Measurements from ENCODE around the gene SND1.

SND1 gene

GRCh38 chr7:127751490-127752448 lies 99.8 kb downstream of the SND1 start:
- peaks cover 73% of the 10 kb centered on the region for H3K36me3 Mint-ChIP-seq (ENCODE audit: low read depth)
- H3K4me3 Mint-ChIP-seq, result no peak overlapping the region
- DNase-seq, result no peak
- H3K4me1 Mint-ChIP-seq (ENCODE audit: low read depth), result peaks cover 75% of the 10 kb centered on the region
- peak overlapping the region; percentile 2 for H3K27ac Mint-ChIP-seq
- no peaks in the 10 kb centered on the region for H3K9me3 Mint-ChIP-seq
- no peaks in the 10 kb centered on the region for H3K27me3 Mint-ChIP-seq

GRCh38 chr7:127752829-127753228 lies 100.8 kb downstream of the SND1 start:
- no peak overlapping the region for H3K27ac Mint-ChIP-seq
- H3K4me1 Mint-ChIP-seq (ENCODE audit: low read depth), result peaks cover 79% of the 10 kb centered on the region
- no peak for DNase-seq
- no peak overlapping the region for H3K4me3 Mint-ChIP-seq
- peaks cover 71% of the 10 kb centered on the region for H3K36me3 Mint-ChIP-seq (ENCODE audit: low read depth)
- H3K9me3 Mint-ChIP-seq, result no peaks in the 10 kb centered on the region
- no peaks in the 10 kb centered on the region for H3K27me3 Mint-ChIP-seq

GRCh38 chr7:127754457-127754856 lies 102.5 kb downstream of the SND1 start:
- Mint-ChIP-seq H3K4me3 (no peak overlapping the region), H3K27me3 (no peaks in the 10 kb centered on the region), H3K9me3 (no peaks in the 10 kb centered on the region), H3K36me3 (ENCODE audit: low read depth) (peaks cover 56% of the 10 kb centered on the region), H3K27ac (no peak overlapping the region), H3K4me1 (ENCODE audit: low read depth) (peaks cover 74% of the 10 kb centered on the region)
- no peak for DNase-seq

- no peak overlapping the region for H3K4me3 Mint-ChIP-seq
- H3K27me3 Mint-ChIP-seq, result no peaks in the 10 kb centered on the region
- no peak for DNase-seq
- peaks cover 76% of the 10 kb centered on the region for H3K4me1 Mint-ChIP-seq (ENCODE audit: low read depth)
- H3K9me3 Mint-ChIP-seq, result no peaks in the 10 kb centered on the region
- H3K36me3 Mint-ChIP-seq (ENCODE audit: low read depth), result peaks cover 52% of the 10 kb centered on the region
- H3K27ac Mint-ChIP-seq, result no peak overlapping the region
These were observed 103.5 kb downstream of the SND1 start for GRCh38 chr7:127755521-127755920.

- Mint-ChIP-seq H3K27ac (no peak overlapping the region), H3K4me3 (no peak overlapping the region), H3K36me3 (ENCODE audit: low read depth) (peaks cover 49% of the 10 kb centered on the region), H3K4me1 (ENCODE audit: low read depth) (peaks cover 75% of the 10 kb centered on the region), H3K27me3 (no peaks in the 10 kb centered on the region), H3K9me3 (no peaks in the 10 kb centered on the region)
- no peak for DNase-seq
These were observed 104.0 kb downstream of the SND1 start for GRCh38 chr7:127755965-127756364.

- no peak for DNase-seq
- Mint-ChIP-seq H3K9me3 (no peaks in the 10 kb centered on the region), H3K4me1 (ENCODE audit: low read depth) (peaks cover 64% of the 10 kb centered on the region), H3K36me3 (ENCODE audit: low read depth) (peaks cover 44% of the 10 kb centered on the region), H3K27me3 (no peaks in the 10 kb centered on the region), H3K27ac (no peak overlapping the region), H3K4me3 (no peak overlapping the region)
These were observed 106.1 kb downstream of the SND1 start for GRCh38 chr7:127758105-127758504.

- DNase-seq, result no peak
- peaks cover 57% of the 10 kb centered on the region for H3K4me1 Mint-ChIP-seq (ENCODE audit: low read depth)
- H3K36me3 Mint-ChIP-seq (ENCODE audit: low read depth), result peaks cover 41% of the 10 kb centered on the region
- no peak overlapping the region for H3K27ac Mint-ChIP-seq
- no peak overlapping the region for H3K4me3 Mint-ChIP-seq
- H3K9me3 Mint-ChIP-seq, result no peaks in the 10 kb centered on the region
- H3K27me3 Mint-ChIP-seq, result no peaks in the 10 kb centered on the region
These were observed 106.9 kb downstream of the SND1 start for GRCh38 chr7:127758845-127759244.

- Mint-ChIP-seq H3K4me3 (no peak overlapping the region), H3K27me3 (no peaks in the 10 kb centered on the region), H3K36me3 (ENCODE audit: low read depth) (peaks cover 48% of the 10 kb centered on the region), H3K9me3 (no peaks in the 10 kb centered on the region), H3K27ac (no peak overlapping the region), H3K4me1 (ENCODE audit: low read depth) (peaks cover 53% of the 10 kb centered on the region)
- DNase-seq, result no peak
These were observed 108.0 kb downstream of the SND1 start for GRCh38 chr7:127759945-127760421.

- H3K9me3 Mint-ChIP-seq, result peaks cover 2% of the 10 kb centered on the region
- H3K4me3 Mint-ChIP-seq, result no peak overlapping the region
- no peaks in the 10 kb centered on the region for H3K27me3 Mint-ChIP-seq
- peaks cover 50% of the 10 kb centered on the region for H3K36me3 Mint-ChIP-seq (ENCODE audit: low read depth)
- H3K4me1 Mint-ChIP-seq (ENCODE audit: low read depth), result peaks cover 52% of the 10 kb centered on the region
- no peak for DNase-seq
- H3K27ac Mint-ChIP-seq, result no peak overlapping the region
These were observed 108.5 kb downstream of the SND1 start for GRCh38 chr7:127760436-127761031.

GRCh38 chr7:127761196-127761595 lies 109.2 kb downstream of the SND1 start:
- Mint-ChIP-seq H3K27ac (no peak overlapping the region), H3K36me3 (ENCODE audit: low read depth) (peaks cover 56% of the 10 kb centered on the region), H3K4me3 (no peak overlapping the region), H3K4me1 (ENCODE audit: low read depth) (peaks cover 49% of the 10 kb centered on the region), H3K9me3 (peaks cover 2% of the 10 kb centered on the region), H3K27me3 (no peaks in the 10 kb centered on the region)
- DNase-seq, result no peak

- peaks cover 64% of the 10 kb centered on the region for H3K36me3 Mint-ChIP-seq (ENCODE audit: low read depth)
- H3K27me3 Mint-ChIP-seq, result no peaks in the 10 kb centered on the region
- H3K9me3 Mint-ChIP-seq, result peaks cover 2% of the 10 kb centered on the region
- no peak overlapping the region for H3K4me3 Mint-ChIP-seq
- no peak overlapping the region for H3K27ac Mint-ChIP-seq
- DNase-seq, result no peak
- H3K4me1 Mint-ChIP-seq (ENCODE audit: low read depth), result peaks cover 58% of the 10 kb centered on the region
These were observed 112.7 kb downstream of the SND1 start for GRCh38 chr7:127764681-127765080.

GRCh38 chr7:127765150-127765549 lies 113.2 kb downstream of the SND1 start:
- peaks cover 2% of the 10 kb centered on the region for H3K9me3 Mint-ChIP-seq
- no peak overlapping the region for H3K4me3 Mint-ChIP-seq
- H3K4me1 Mint-ChIP-seq (ENCODE audit: low read depth), result peaks cover 58% of the 10 kb centered on the region
- H3K27me3 Mint-ChIP-seq, result no peaks in the 10 kb centered on the region
- DNase-seq, result no peak
- H3K27ac Mint-ChIP-seq, result no peak overlapping the region
- peaks cover 65% of the 10 kb centered on the region for H3K36me3 Mint-ChIP-seq (ENCODE audit: low read depth)

- H3K9me3 Mint-ChIP-seq, result peaks cover 2% of the 10 kb centered on the region
- no peaks in the 10 kb centered on the region for H3K27me3 Mint-ChIP-seq
- H3K27ac Mint-ChIP-seq, result no peak overlapping the region
- DNase-seq, result no peak
- no peak overlapping the region for H3K4me3 Mint-ChIP-seq
- peaks cover 51% of the 10 kb centered on the region for H3K4me1 Mint-ChIP-seq (ENCODE audit: low read depth)
- peaks cover 71% of the 10 kb centered on the region for H3K36me3 Mint-ChIP-seq (ENCODE audit: low read depth)
These were observed 115.0 kb downstream of the SND1 start for GRCh38 chr7:127766831-127767459.

- peaks cover 54% of the 10 kb centered on the region for H3K4me1 Mint-ChIP-seq (ENCODE audit: low read depth)
- peaks cover 2% of the 10 kb centered on the region for H3K9me3 Mint-ChIP-seq
- no peak overlapping the region for H3K4me3 Mint-ChIP-seq
- no peak for DNase-seq
- no peak overlapping the region for H3K27ac Mint-ChIP-seq
- peaks cover 74% of the 10 kb centered on the region for H3K36me3 Mint-ChIP-seq (ENCODE audit: low read depth)
- no peaks in the 10 kb centered on the region for H3K27me3 Mint-ChIP-seq
These were observed 116.2 kb downstream of the SND1 start for GRCh38 chr7:127768241-127768640.
